NCI-H748 (cell line): ENCODE data around the gene ZNF320.
"Not testable (repeated sequence)": the region's sequence is repeated elsewhere in the genome, so short reads cannot be mapped to it uniquely, and the experiment has no call there.

Experiments
- DNase-seq: peaks from one replicate; lab custom pipeline; 2025; ENCODE audit not compliant: unreplicated experiment; lab: John Stamatoyannopoulos, UW

Gene ZNF320

GRCh38 chr19:52922841-52923777, 25.7 kb upstream of the ZNF320 start, which contains the start of gene ZNF888:
TSS of gene ZNF888 (minus strand) at chr19:52923428. CDS start at chr19:52917873, 5,555 bp downstream.
- peak; percentile 87 for DNase-seq

- DNase-seq: no peak
Measured at GRCh38 chr19:52917531-52917930, 20.1 kb upstream of the ZNF320 start.

- no peak for DNase-seq
Measured at GRCh38 chr19:52910648-52911047, 13.2 kb upstream of the ZNF320 start.

GRCh38 chr19:52904052-52904780, 6.8 kb upstream of the ZNF320 start:
- not testable (repeated sequence) for DNase-seq

- DNase-seq: no peak
Measured at GRCh38 chr19:52901842-52902241, 4.4 kb upstream of the ZNF320 start.

- DNase-seq: not testable (repeated sequence)
Measured at GRCh38 chr19:52898596-52898995, 1.2 kb upstream of the ZNF320 start.

GRCh38 chr19:52898101-52898500, 666 bp upstream of the ZNF320 start:
- no peak for DNase-seq

GRCh38 chr19:52896431-52897137, 851 bp downstream of the ZNF320 start:
- DNase-seq: peak; percentile 66

GRCh38 chr19:52891336-52891735, 6.1 kb downstream of the ZNF320 start:
- no peak for DNase-seq

GRCh38 chr19:52889931-52890330, 7.5 kb downstream of the ZNF320 start:
- no peak for DNase-seq

GRCh38 chr19:52889076-52889475, 8.4 kb downstream of the ZNF320 start:
- no peak for DNase-seq

- DNase-seq: no peak
Measured at GRCh38 chr19:52880895-52881389, 16.5 kb downstream of the ZNF320 start.

GRCh38 chr19:52872996-52873395, 24.4 kb downstream of the ZNF320 start:
- not testable (repeated sequence) for DNase-seq

GRCh38 chr19:52871466-52871865, 26.0 kb downstream of the ZNF320 start:
- DNase-seq: no peak

- not testable (repeated sequence) for DNase-seq
Measured at GRCh38 chr19:52868031-52868430, 29.4 kb downstream of the ZNF320 start.

- peak; percentile 83 for DNase-seq
Measured at GRCh38 chr19:52857378-52858191, 39.9 kb downstream of the ZNF320 start, which contains the start of gene ZNF468. TSS of gene ZNF468 (minus strand) at chr19:52857619. CDS start at chr19:52854272, 3,347 bp downstream.

GRCh38 chr19:52856540-52857377, 40.7 kb downstream of the ZNF320 start:
- peak; percentile 51 for DNase-seq
